NCI-H187 treated with DMSO at 0.1 percent for 48 hours (cell line): ENCODE results near the gene OCSTAMP.

ENCODE experiments used
- DNase-seq: peaks from one replicate; lab custom pipeline; 2025; lab: John Stamatoyannopoulos, UW

The OCSTAMP gene

GRCh38 chr20:46550461-46550860 is at the start of gene OCSTAMP:
TSS of gene OCSTAMP (minus strand) at chr20:46550654. CDS start at chr20:46550560, 94 bp downstream.
- no peak for DNase-seq

- DNase-seq: no peak
Observed at GRCh38 chr20:46599227-46599987, 49.0 kb upstream of the OCSTAMP start.

GRCh38 chr20:46595933-46596332 is 45.5 kb upstream of the OCSTAMP start:
- no peak for DNase-seq

GRCh38 chr20:46594725-46595124 is 44.3 kb upstream of the OCSTAMP start:
- DNase-seq: no peak

GRCh38 chr20:46592580-46593362 is 42.3 kb upstream of the OCSTAMP start:
- DNase-seq: no peak

GRCh38 chr20:46590443-46590842 is 40.0 kb upstream of the OCSTAMP start:
- DNase-seq: no peak

- DNase-seq: no peak
Observed at GRCh38 chr20:46588532-46589511, 38.4 kb upstream of the OCSTAMP start.

GRCh38 chr20:46587986-46588385 is 37.5 kb upstream of the OCSTAMP start:
- DNase-seq: no peak

- no peak for DNase-seq
Observed at GRCh38 chr20:46586724-46587123, 36.3 kb upstream of the OCSTAMP start.

- no peak for DNase-seq
Observed at GRCh38 chr20:46584508-46584907, 34.1 kb upstream of the OCSTAMP start.

- no peak for DNase-seq
Observed at GRCh38 chr20:46583411-46584214, 33.2 kb upstream of the OCSTAMP start.

- no peak for DNase-seq
Observed at GRCh38 chr20:46582648-46583047, 32.2 kb upstream of the OCSTAMP start.

GRCh38 chr20:46581391-46581790 is 30.9 kb upstream of the OCSTAMP start:
- DNase-seq: no peak

GRCh38 chr20:46580613-46581205 is 30.3 kb upstream of the OCSTAMP start:
- DNase-seq: no peak

- no peak for DNase-seq
Observed at GRCh38 chr20:46578745-46579144, 28.3 kb upstream of the OCSTAMP start.

- no peak for DNase-seq
Observed at GRCh38 chr20:46576774-46577395, 26.4 kb upstream of the OCSTAMP start.

GRCh38 chr20:46575937-46576461 is 25.5 kb upstream of the OCSTAMP start:
- DNase-seq: no peak

- no peak for DNase-seq
Observed at GRCh38 chr20:46575394-46575793, 24.9 kb upstream of the OCSTAMP start.

GRCh38 chr20:46573788-46574584 is 23.5 kb upstream of the OCSTAMP start:
- no peak for DNase-seq
